ENCODE results near the gene ELFN1.
A peak's percentile ranks its signal among the peaks of the same experiment; 100 is the strongest.

Gene ELFN1

GRCh38 chr7:1754345-1754908, 84.3 kb downstream of the ELFN1 start:
- no peak for TF ChIP-seq CTCF (IDR thresholded peaks at IDR 0.05; ENCODE audit: low read depth, low read length)

GRCh38 chr7:1755783-1756625, 85.9 kb downstream of the ELFN1 start:
- DNase-seq (ENCODE audit: extremely low read depth, low read depth): no peak
- no peak for TF ChIP-seq CTCF (IDR thresholded peaks at IDR 0.05; ENCODE audit: low read depth, low read length)

More at GRCh38 chr7:1754345-1754908, 84.3 kb downstream of the ELFN1 start:
- DNase-seq (ENCODE audit: extremely low read depth, low read depth): no peak

GRCh38 chr7:1757601-1758000, 87.5 kb downstream of the ELFN1 start:
- no peak for DNase-seq (ENCODE audit: extremely low read depth, low read depth)
- TF ChIP-seq CTCF (IDR thresholded peaks at IDR 0.05; ENCODE audit: low read depth, low read length): no peak

- TF ChIP-seq CTCF (IDR thresholded peaks at IDR 0.05; ENCODE audit: low read depth, low read length): peak; percentile 34
- no peak for DNase-seq (ENCODE audit: extremely low read depth, low read depth)
Measured at GRCh38 chr7:1758028-1758858, 88.2 kb downstream of the ELFN1 start.

GRCh38 chr7:1758859-1759521, 88.9 kb downstream of the ELFN1 start:
- no peak for TF ChIP-seq CTCF (IDR thresholded peaks at IDR 0.05; ENCODE audit: low read depth, low read length)
- DNase-seq (ENCODE audit: extremely low read depth, low read depth): no peak

GRCh38 chr7:1761097-1761496, 91.0 kb downstream of the ELFN1 start:
- no peak for DNase-seq (ENCODE audit: extremely low read depth, low read depth)
- TF ChIP-seq CTCF (IDR thresholded peaks at IDR 0.05; ENCODE audit: low read depth, low read length): no peak

Data from AG09319 (cell line).